Endothelial cell of umbilical vein (primary cell): ENCODE data around the gene DMXL1. TPM values are rescaled to one million over a fixed set of nuclear protein-coding genes. Genes with fewer than 3 reads are reported as not detected.

Experiments used
- BruUV-seq: library from RNA; stranded (reverse); fragments of 400-500 nt; replicated peaks from 2 replicates; lab custom pipeline; 2021; lab: Mats Ljungman, UMichigan
- CTCF ChIA-PET: fragments of 300-600, 350-600 bp; sonication (Branson Sonifier 250); formaldehyde crosslinking; loops from one replicate; lab custom pipeline; 2021; ENCODE audit warnings: antibody characterized with exemption, inconsistent platforms; lab: Charles Lee
- POLR2A ChIA-PET: fragments of 300-600, 350-600 bp; sonication (Branson Sonifier 250); formaldehyde crosslinking; loops from one replicate; lab custom pipeline; 2021; ENCODE audit warnings: antibody characterized with exemption, inconsistent platforms; lab: Charles Lee
- DNase-seq: peaks from one replicate; pipeline ENCODE4 v3.0.0-alpha.2; 2011; ENCODE audit warnings: low read depth, low spot score
- FAIRE-seq: peaks from 2 replicates; lab custom pipeline; 2011; peaks lifted over from hg19 to GRCh38; lab: Jason Lieb, UNC
- H2AFZ ChIP-seq: 2 replicates; pipeline ENCODE4 v1.6.0; 2012; ENCODE audit warnings: low read depth, low read length, control low read depth, inconsistent platforms
- H3K27ac ChIP-seq: 2 replicates; pipeline ENCODE4 v1.5.1; 2011; ENCODE audit warnings: low read depth, mild to moderate bottlenecking, control low read depth, low read length, moderate library complexity; ENCODE audit not compliant: insufficient read depth
- H3K27me3 ChIP-seq, 2 experiments: 2 replicates each; pipeline versions ENCODE4 v1.6.0 to v1.6.1; 2011; ENCODE audit warnings: low read length in 2 of 2, mixed read lengths in 1 of 2; ENCODE audit not compliant: control insufficient read depth in 2 of 2, insufficient read depth in 2 of 2
- H3K36me3 ChIP-seq, 2 experiments: 2 replicates in 1 of 2; 3 replicates in 1 of 2; pipeline ENCODE4 v1.5.1; 2011; ENCODE audit warnings: low read length in 2 of 2, mild to moderate bottlenecking in 1 of 2, moderate library complexity in 1 of 2; ENCODE audit not compliant: control insufficient read depth in 2 of 2, insufficient read depth in 2 of 2; ENCODE audit errors: extremely low read depth in 1 of 2
- H3K4me1 ChIP-seq: 3 replicates; pipeline ENCODE4 v1.5.1; 2011; ENCODE audit warnings: mild to moderate bottlenecking, low read length; ENCODE audit not compliant: control insufficient read depth, insufficient read depth; ENCODE audit errors: extremely low read depth
- H3K4me2 ChIP-seq: 2 replicates; pipeline ENCODE4 v1.6.1; 2011; ENCODE audit warnings: low read length, control low read depth, mixed read lengths; ENCODE audit not compliant: insufficient read depth
- H3K4me3 ChIP-seq, 3 experiments: fragments of 200-600 bp in 1 of 3; sonication (generic), shearing (Covaris generic) in 1 of 3; replicated peaks in 1 of 3; 2 replicates each; pipeline ENCODE4 v1.5.1; 2011 to 2016; ENCODE audit warnings: control low read depth in 3 of 3, low read length in 3 of 3, mild to moderate bottlenecking in 2 of 3, inconsistent platforms in 1 of 3, low read depth in 1 of 3, moderate library complexity in 1 of 3; ENCODE audit not compliant: insufficient read depth in 1 of 3
- H3K79me2 ChIP-seq: 2 replicates; pipeline ENCODE4 v1.6.0; 2012; ENCODE audit warnings: low read length, inconsistent platforms; ENCODE audit not compliant: control insufficient read depth, insufficient read depth
- H3K9ac ChIP-seq: replicated peaks from 2 replicates; pipeline ENCODE3; 2011; ENCODE audit warnings: low read length, control low read depth; ENCODE audit not compliant: insufficient read depth; ENCODE audit errors: extremely low read depth
- H3K9me1 ChIP-seq: replicated peaks from 3 replicates; pipeline ENCODE4 v1.6.0; 2011; ENCODE audit warnings: mild to moderate bottlenecking, low read length; ENCODE audit not compliant: control insufficient read depth, insufficient read depth; ENCODE audit errors: extremely low read depth
- H3K9me3 ChIP-seq: replicated peaks from 2 replicates; pipeline ENCODE4 v1.5.1; 2012; ENCODE audit warnings: low read length, inconsistent platforms; ENCODE audit not compliant: control insufficient read depth, insufficient read depth
- H4K20me1 ChIP-seq: replicated peaks from 2 replicates; pipeline ENCODE3; 2011; ENCODE audit warnings: mild to moderate bottlenecking, low read length; ENCODE audit not compliant: control insufficient read depth, insufficient read depth; ENCODE audit errors: extremely low read depth
- EZH2 ChIP-seq: IDR thresholded peaks from 2 replicates; pipeline ENCODE4 v1.6.1; 2012; ENCODE audit warnings: borderline replicate concordance, low read depth, mild to moderate bottlenecking, moderate library complexity, low read length, inconsistent platforms; ENCODE audit not compliant: severe bottlenecking
- FOS ChIP-seq: IDR thresholded peaks from 2 replicates; pipeline ENCODE4 v1.6.1; 2011; ENCODE audit warnings: mild to moderate bottlenecking, low read length, moderate library complexity, borderline replicate concordance; ENCODE audit not compliant: insufficient read depth
- GATA2 ChIP-seq: IDR thresholded peaks from 2 replicates; pipeline ENCODE4 v1.7.0; 2011; ENCODE audit warnings: low read depth, mild to moderate bottlenecking, moderate library complexity, mixed read lengths, low read length; ENCODE audit not compliant: insufficient read length, insufficient read depth
- MYC ChIP-seq: IDR thresholded peaks from one replicate; pipeline ENCODE4 v1.6.1; 2011; ENCODE audit warnings: mild to moderate bottlenecking, low read depth, low read length
- dilution Hi-C: fragments of 300-500 bp; cut with MboI; formaldehyde crosslinking; loops from one replicate; pipeline ENCODE4 v1.15.0; 2019; ENCODE audit warnings: low sequenced_read_pairs; ENCODE audit not compliant: extremely low pct_ligation_motif_present
- intact Hi-C: fragments of 100-400 bp; cut with micrococcal nuclease; formaldehyde crosslinking; loops from one replicate; pipeline ENCODE4 v1.10.0; 2022
- polyA plus RNA-seq, 4 experiments: library from polyadenylated mRNA; depleted of rRNA in 3 of 4; stranded (reverse) in 3 of 4; unstranded in 1 of 4; fragments of >200 nt; gene quantifications; 2 replicates each; pipeline versions ENCODE4 v1.2.1 to v1.2.3, GENCODE V29; 2011 to 2012; ENCODE audit warnings: missing spikeins in 1 of 4
- total RNA-seq: library from RNA; stranded (reverse); gene quantifications from 2 replicates; pipeline ENCODE4 v1.2.3, GENCODE V29; 2021
- TF ChIP-seq, protein P1 (sequence below): IDR thresholded peaks from 2 replicates; pipeline ENCODE4 v1.6.1; 2011; ENCODE audit not compliant: insufficient read depth, insufficient read length
- TF ChIP-seq, protein P2 (sequence below), 2 donors: IDR thresholded peaks; 1 replicate in 1 of 2; 2 replicates in 1 of 2; pipeline ENCODE4 v1.5.1; 2011; ENCODE audit warnings: low read length in 2 of 2, mild to moderate bottlenecking in 2 of 2, moderate library complexity in 2 of 2, control low read depth in 1 of 2, inconsistent platforms in 1 of 2, low read depth in 1 of 2; ENCODE audit not compliant: insufficient read depth in 1 of 2; ENCODE audit errors: extremely low read depth in 1 of 2

Gene DMXL1
- total and polyA plus RNA-seq, 2 donors (not counting 3 experiments of a cell fraction or from before 2014, with no cell fraction given): 5.4 to 24.7 TPM

- TF ChIP-seq FOS (no peak), GATA2 (no peak), EZH2 (no peak), MYC (no peak)
- TF ChIP-seq, protein P1, sequence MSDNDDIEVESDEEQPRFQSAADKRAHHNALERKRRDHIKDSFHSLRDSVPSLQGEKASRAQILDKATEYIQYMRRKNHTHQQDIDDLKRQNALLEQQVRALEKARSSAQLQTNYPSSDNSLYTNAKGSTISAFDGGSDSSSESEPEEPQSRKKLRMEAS: no peak
- TF ChIP-seq, protein P2, sequence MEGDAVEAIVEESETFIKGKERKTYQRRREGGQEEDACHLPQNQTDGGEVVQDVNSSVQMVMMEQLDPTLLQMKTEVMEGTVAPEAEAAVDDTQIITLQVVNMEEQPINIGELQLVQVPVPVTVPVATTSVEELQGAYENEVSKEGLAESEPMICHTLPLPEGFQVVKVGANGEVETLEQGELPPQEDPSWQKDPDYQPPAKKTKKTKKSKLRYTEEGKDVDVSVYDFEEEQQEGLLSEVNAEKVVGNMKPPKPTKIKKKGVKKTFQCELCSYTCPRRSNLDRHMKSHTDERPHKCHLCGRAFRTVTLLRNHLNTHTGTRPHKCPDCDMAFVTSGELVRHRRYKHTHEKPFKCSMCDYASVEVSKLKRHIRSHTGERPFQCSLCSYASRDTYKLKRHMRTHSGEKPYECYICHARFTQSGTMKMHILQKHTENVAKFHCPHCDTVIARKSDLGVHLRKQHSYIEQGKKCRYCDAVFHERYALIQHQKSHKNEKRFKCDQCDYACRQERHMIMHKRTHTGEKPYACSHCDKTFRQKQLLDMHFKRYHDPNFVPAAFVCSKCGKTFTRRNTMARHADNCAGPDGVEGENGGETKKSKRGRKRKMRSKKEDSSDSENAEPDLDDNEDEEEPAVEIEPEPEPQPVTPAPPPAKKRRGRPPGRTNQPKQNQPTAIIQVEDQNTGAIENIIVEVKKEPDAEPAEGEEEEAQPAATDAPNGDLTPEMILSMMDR (IDR thresholded peaks at IDR 0.05; ENCODE audit: extremely low read depth in 1 of 2, insufficient read depth in 1 of 2, low read depth in 1 of 2, low read length in 2 of 2): no peak
- no peaks in the 10 kb centered on the region for H3K9me1 ChIP-seq
- H3K36me3 ChIP-seq: no peaks in the 10 kb centered on the region
- H3K79me2 ChIP-seq: no peaks in the 10 kb centered on the region
- H3K9me3 ChIP-seq: no peaks in the 10 kb centered on the region
- no peak overlapping the region for H3K4me2 ChIP-seq
- H4K20me1 ChIP-seq: no peaks in the 10 kb centered on the region
- H3K9ac ChIP-seq: no peak overlapping the region
- CTCF ChIA-PET: interaction anchor here (1.3 kb wide), 1 partner anchor 10 kb away, joined by 3 read pairs; no protein-coding TSS in a partner anchor
- no peaks in the 10 kb centered on the region for H3K27me3 ChIP-seq
- no peak for DNase-seq
- no TSS peak for BruUV-seq
- H2AFZ ChIP-seq: no peak overlapping the region
- no peaks in the 10 kb centered on the region for H3K4me1 ChIP-seq
- dilution Hi-C loops (no loop called here), intact Hi-C loops (no loop called here)
- POLR2A ChIA-PET: no interaction called here
- no peak overlapping the region for H3K27ac ChIP-seq
- no peak for FAIRE-seq
- H3K4me3 ChIP-seq: no peak overlapping the region
Observed at GRCh38 chr5:119058979-119059529, 11.8 kb upstream of the DMXL1 start.
